Measurements from ENCODE around the gene GALNT17. TPM values are rescaled to one million over a fixed set of nuclear protein-coding genes. Genes with fewer than 3 reads are reported as not detected.
A peak's percentile ranks its signal among the peaks of the same experiment; 100 is the strongest.
"Not testable (repeated sequence)": the region's sequence is repeated elsewhere in the genome, so short reads cannot be mapped to it uniquely, and the experiment has no call there.

GALNT17 gene
- total RNA-seq, 1 donor from 2014 or later, result 57.9 TPM

- ATAC-seq, result no peak
- intact Hi-C loops (cut with micrococcal nuclease), result no loop called here
Observed at GRCh38 chr7:71148098-71148497, 16.2 kb downstream of the GALNT17 start.

GRCh38 chr7:71155236-71155635, 23.3 kb downstream of the GALNT17 start:
- DNase-seq (no peak), ATAC-seq (no peak)
- intact Hi-C loops (cut with micrococcal nuclease), result no loop called here

More at GRCh38 chr7:71148098-71148497, 16.2 kb downstream of the GALNT17 start:
- DNase-seq, result no peak

- ATAC-seq, result no peak
- no peak for DNase-seq
- intact Hi-C loops (cut with micrococcal nuclease), result no loop called here
Observed at GRCh38 chr7:71157757-71158156, 25.8 kb downstream of the GALNT17 start.

- intact Hi-C loops (cut with micrococcal nuclease), result no loop called here
- DNase-seq (no peak), ATAC-seq (no peak)
Observed at GRCh38 chr7:71165708-71166107, 33.8 kb downstream of the GALNT17 start.

GRCh38 chr7:71171476-71171875, 39.5 kb downstream of the GALNT17 start:
- ATAC-seq (no peak), DNase-seq (no peak)
- intact Hi-C loops (cut with micrococcal nuclease), result no loop called here

- intact Hi-C loops (cut with micrococcal nuclease), result no loop called here
- ATAC-seq, result peak; percentile 86
- DNase-seq, result peak; percentile 56
Observed at GRCh38 chr7:71173955-71174354, 42.0 kb downstream of the GALNT17 start.

GRCh38 chr7:71182438-71182935, 50.5 kb downstream of the GALNT17 start:
- ATAC-seq, result peak; percentile 35
- intact Hi-C loops (cut with micrococcal nuclease), result no loop called here
- no peak for DNase-seq

GRCh38 chr7:71184136-71184535, 52.2 kb downstream of the GALNT17 start:
- intact Hi-C loops (cut with micrococcal nuclease), result no loop called here
- no peak for DNase-seq
- no peak for ATAC-seq

- intact Hi-C loops (cut with micrococcal nuclease), result no loop called here
- DNase-seq (no peak), ATAC-seq (no peak)
Observed at GRCh38 chr7:71184609-71185008, 52.7 kb downstream of the GALNT17 start.

- intact Hi-C loops (cut with micrococcal nuclease), result no loop called here
- ATAC-seq, result no peak
- DNase-seq, result no peak
Observed at GRCh38 chr7:71186535-71187057, 54.7 kb downstream of the GALNT17 start.

GRCh38 chr7:71191771-71192170, 59.8 kb downstream of the GALNT17 start:
- DNase-seq (no peak), ATAC-seq (no peak)
- intact Hi-C loops (cut with micrococcal nuclease), result no loop called here

GRCh38 chr7:71193099-71193810, 61.3 kb downstream of the GALNT17 start:
- DNase-seq (no peak), ATAC-seq (no peak)
- intact Hi-C loops (cut with micrococcal nuclease), result no loop called here

GRCh38 chr7:71198391-71198790, 66.4 kb downstream of the GALNT17 start:
- DNase-seq, result no peak
- ATAC-seq, result no peak
- intact Hi-C loops (cut with micrococcal nuclease), result no loop called here

GRCh38 chr7:71198887-71199286, 66.9 kb downstream of the GALNT17 start:
- intact Hi-C loops (cut with micrococcal nuclease), result no loop called here
- ATAC-seq (peak; percentile 73), DNase-seq (no peak)

GRCh38 chr7:71206184-71206583, 74.2 kb downstream of the GALNT17 start:
- DNase-seq (no peak), ATAC-seq (peak; percentile 58)
- intact Hi-C loops (cut with micrococcal nuclease), result no loop called here

- DNase-seq (no peak), ATAC-seq (peak; percentile 48)
- intact Hi-C loops (cut with micrococcal nuclease), result no loop called here
Observed at GRCh38 chr7:71208881-71209280, 76.9 kb downstream of the GALNT17 start.

GRCh38 chr7:71209484-71209883, 77.5 kb downstream of the GALNT17 start:
- ATAC-seq; intact Hi-C loops (cut with micrococcal nuclease); DNase-seq: not testable (repeated sequence)

GRCh38 chr7:71210220-71210619, 78.3 kb downstream of the GALNT17 start:
- DNase-seq (no peak), ATAC-seq (no peak)
- intact Hi-C loops (cut with micrococcal nuclease), result no loop called here

- intact Hi-C loops (cut with micrococcal nuclease); DNase-seq; ATAC-seq: not testable (repeated sequence)
Observed at GRCh38 chr7:71212433-71212832, 80.5 kb downstream of the GALNT17 start.

- DNase-seq (no peak), ATAC-seq (no peak)
- intact Hi-C loops (cut with micrococcal nuclease), result no loop called here
Observed at GRCh38 chr7:71216211-71216610, 84.3 kb downstream of the GALNT17 start.

GRCh38 chr7:71220210-71220695, 88.3 kb downstream of the GALNT17 start:
- peak; percentile 93 for ATAC-seq
- intact Hi-C loops (cut with micrococcal nuclease), result no loop called here
- no peak for DNase-seq
